ENCODE measurements around the gene CMIP. TPM values are rescaled to one million over a fixed set of nuclear protein-coding genes. Genes with fewer than 3 reads are reported as not detected.

Gene CMIP
- polyA plus RNA-seq, 1 of the 3 experiments (the other 2 are of a cell fraction) = 5.4 TPM

GRCh38 chr16:81693041-81693743 lies 248.6 kb downstream of the CMIP start:
- ChIA-PET POLR2A (no interaction called here), CTCF (interaction anchor here (0.7 to 2.1 kb wide), 3 partner anchors 11 to 289 kb away, joined by 3 to 8 read pairs (median 3); no protein-coding TSS in a partner anchor)
- Histone ChIP-seq H3K9ac (no peak overlapping the region), H3K27me3 (ENCODE audit: insufficient read depth) (no peaks in the 10 kb centered on the region), H3K27ac (ENCODE audit: low read depth in 2 of 2, low read length in 1 of 2) (no peak overlapping the region; a peak in 1 of 4 replicates), H2AFZ (ENCODE audit: low read depth) (no peak overlapping the region), H3K9me3 (no peaks in the 10 kb centered on the region), H3K4me1 (ENCODE audit: control insufficient read depth in 1 of 2, insufficient read depth in 2 of 2, low read depth in 1 of 2, low read length in 1 of 2) (peaks cover 0 to 8% of the 10 kb centered on the region in 2 experiments; a peak in 2 of 4 replicates), H3F3A (replicated peaks; ENCODE audit: insufficient read depth) (no peaks in the 10 kb centered on the region), H4K20me1 (ENCODE audit: insufficient read depth) (no peaks in the 10 kb centered on the region), H3K9me2 (no peaks in the 10 kb centered on the region), H3K36me3 (replicated peaks in 1 of 2; ENCODE audit: control insufficient read depth in 1 of 2, insufficient read depth in 2 of 2, low read length in 1 of 2) (peaks cover 0 to 21% of the 10 kb centered on the region in 2 experiments), H3K4me2 (no peak overlapping the region), H3K4me3 (ENCODE audit: low read depth in 2 of 2, low read length in 1 of 2) (no peak overlapping the region), H3K79me2 (ENCODE audit: insufficient read depth) (no peaks in the 10 kb centered on the region)
- TF ChIP-seq NFIC (IDR thresholded peaks at IDR 0.05; ENCODE audit: borderline replicate concordance) (no peak), SIN3A (IDR thresholded peaks at IDR 0.05; ENCODE audit: borderline replicate concordance, low read depth, low read length) (no peak), YY1 (IDR thresholded peaks at IDR 0.05; ENCODE audit: low read depth) (no peak), POLR2AphosphoS5 (IDR thresholded peaks at IDR 0.05; ENCODE audit: low read depth, low read length) (no peak), RAD21 (IDR thresholded peaks at IDR 0.05; ENCODE audit: low read length) (no peak), NRF1 (IDR thresholded peaks at IDR 0.05; ENCODE audit: low read depth, low read length) (no peak), IRF3 (IDR thresholded peaks at IDR 0.05; ENCODE audit: low read depth, low read length) (no peak), JUND (IDR thresholded peaks at IDR 0.05) (no peak), EP300 (IDR thresholded peaks at IDR 0.05; ENCODE audit: borderline replicate concordance in 1 of 2, low read depth in 1 of 2, low read length in 1 of 2) (no peak), SMC3 (IDR thresholded peaks at IDR 0.05; ENCODE audit: low read depth, low read length) (no peak), PBX3 (IDR thresholded peaks at IDR 0.05) (no peak), TEAD4 (IDR thresholded peaks at IDR 0.05; ENCODE audit: borderline replicate concordance, insufficient read depth) (no peak), TAF1 (IDR thresholded peaks at IDR 0.05; ENCODE audit: borderline replicate concordance, low read depth, low read length) (no peak), TCF12 (IDR thresholded peaks at IDR 0.05) (no peak), FOXJ3 (CRISPR knock-in tag; IDR thresholded peaks at IDR 0.05) (no peak), RCOR1 (IDR thresholded peaks at IDR 0.05; ENCODE audit: low read length) (no peak), USF2 (IDR thresholded peaks at IDR 0.05; ENCODE audit: borderline replicate concordance, low read depth, low read length) (no peak), FOSL2 (IDR thresholded peaks at IDR 0.05; ENCODE audit: borderline replicate concordance, low read depth) (no peak), RXRA (IDR thresholded peaks at IDR 0.05; ENCODE audit: borderline replicate concordance, low read depth) (no peak), ELF1 (IDR thresholded peaks at IDR 0.05) (no peak)
- WGBS (ENCODE audit: low lambda C conversion rate) = 93% methylated on average over 25 of the region's 28 CpGs
- no peak for DNase-seq

Data from SK-N-SH (cell line).